Activated naive CD4-positive, alpha-beta T cell treated with anti-CD3 and anti-CD28 coated beads, Interleukin-2, amount 50 U/mL, for 16 hours (primary cell): ENCODE results near the gene GPR78.

ENCODE experiments used
- DNase-seq: peaks from one replicate; pipeline ENCODE4 v3.0.0-alpha.2; 2020

GPR78 gene

DNA sequence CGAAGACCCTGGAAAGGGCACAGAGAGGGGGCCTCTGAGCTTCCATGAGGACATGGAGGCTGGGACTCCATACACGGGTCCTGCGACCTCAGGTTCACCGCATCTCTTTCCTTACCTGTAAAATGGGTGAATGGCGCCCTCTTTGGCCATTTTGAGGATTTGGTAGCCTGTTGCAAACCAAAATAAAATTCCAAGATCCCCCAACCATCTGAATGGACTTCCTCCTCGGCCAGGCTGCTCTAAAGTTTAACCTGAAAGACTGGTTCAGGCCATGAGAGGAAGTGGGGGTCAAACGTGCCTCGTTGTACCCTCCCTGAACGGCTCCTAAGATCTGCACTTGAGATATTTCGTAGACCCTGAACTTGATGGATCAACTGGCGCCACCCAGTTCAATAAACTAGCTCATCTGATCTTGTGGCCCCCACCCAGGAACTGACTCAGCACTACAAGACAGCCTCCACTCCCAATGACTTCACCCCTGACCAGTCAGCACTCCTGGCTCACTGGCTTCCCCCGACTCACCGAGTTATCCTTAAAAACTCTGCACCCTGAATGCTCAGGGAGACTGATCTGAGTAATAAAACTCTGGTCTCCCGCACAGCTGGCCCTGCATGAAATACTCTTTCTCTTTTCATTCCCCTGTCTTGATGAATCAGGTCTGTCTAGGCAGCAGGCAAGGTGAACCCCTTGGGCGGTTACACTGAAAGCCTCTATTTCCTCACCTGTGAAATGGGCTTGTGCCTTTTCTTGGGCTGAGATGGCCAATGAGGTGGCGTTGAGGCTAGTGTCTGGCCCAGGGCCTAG lies 32.9 kb upstream of the GPR78 start:
- DNase-seq, result no peak

DNA sequence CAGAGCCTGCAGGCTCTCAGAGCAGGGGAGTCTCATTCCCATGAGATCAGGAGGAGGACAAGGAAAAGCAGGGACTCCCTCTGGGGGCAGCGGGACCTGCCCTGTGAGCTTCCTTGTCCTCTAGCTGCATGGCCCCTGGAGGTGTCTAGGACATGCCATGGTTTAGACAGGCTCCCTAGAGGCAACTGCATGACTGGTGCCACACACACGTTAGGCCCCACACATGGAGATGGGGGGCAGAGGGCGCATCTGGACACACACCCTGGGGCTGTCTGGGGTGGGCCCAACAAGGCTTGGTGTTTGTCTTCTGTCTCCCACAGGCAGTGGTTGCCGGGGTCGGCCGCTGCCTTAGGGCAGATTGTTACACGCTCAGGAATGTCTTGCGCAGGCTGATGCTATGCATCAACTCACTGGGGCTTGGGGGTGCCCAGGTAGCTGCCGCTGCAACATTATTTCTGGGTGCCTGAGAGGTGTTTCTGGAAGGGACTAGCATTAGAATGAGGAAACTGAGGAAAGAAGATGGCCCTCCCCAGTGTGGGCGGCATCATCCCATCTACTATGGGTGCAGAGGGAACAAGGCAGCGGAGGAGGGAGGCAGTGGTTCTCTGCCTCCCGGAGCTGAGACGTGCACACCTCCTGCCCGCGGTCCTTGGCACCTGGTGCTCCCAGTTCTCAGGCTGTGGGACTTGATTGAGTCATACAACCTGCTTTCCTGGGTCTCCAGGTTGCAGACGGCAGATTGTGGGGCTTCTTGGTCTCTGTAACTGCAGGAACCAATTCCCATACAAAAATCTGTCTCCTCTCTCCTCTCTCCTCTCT lies 32.1 kb upstream of the GPR78 start:
- no peak for DNase-seq

DNA sequence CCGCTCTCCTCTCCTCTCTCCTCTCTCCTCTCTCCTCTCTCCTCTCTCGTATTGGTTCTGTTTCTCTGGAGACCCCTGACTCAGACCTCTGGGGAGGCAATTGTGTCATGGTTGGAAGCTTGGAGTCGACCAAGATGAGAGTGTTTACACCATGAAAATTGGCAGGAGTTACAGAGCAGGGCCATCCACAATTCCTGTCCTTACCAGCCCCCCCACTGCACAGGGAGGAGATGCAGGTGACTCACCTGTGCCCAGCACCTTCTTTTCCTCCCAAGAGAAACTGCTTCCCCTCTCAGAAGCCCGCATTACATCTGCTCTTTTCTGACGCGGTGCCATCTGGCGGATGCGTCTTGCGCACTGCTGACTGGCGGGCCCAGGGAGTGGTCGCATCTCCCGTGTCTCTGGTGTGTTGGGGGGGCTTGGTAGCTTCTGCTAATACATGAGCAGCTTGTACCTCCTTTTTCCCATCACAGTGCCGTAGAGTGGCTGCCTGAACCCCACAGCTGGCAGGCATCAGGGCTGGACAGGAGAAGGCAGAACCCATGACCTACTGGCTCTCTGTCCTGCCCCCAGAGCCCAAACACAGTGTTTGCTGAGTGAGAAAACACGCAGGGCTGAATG lies 31.4 kb upstream of the GPR78 start:
- DNase-seq, result no peak

DNA sequence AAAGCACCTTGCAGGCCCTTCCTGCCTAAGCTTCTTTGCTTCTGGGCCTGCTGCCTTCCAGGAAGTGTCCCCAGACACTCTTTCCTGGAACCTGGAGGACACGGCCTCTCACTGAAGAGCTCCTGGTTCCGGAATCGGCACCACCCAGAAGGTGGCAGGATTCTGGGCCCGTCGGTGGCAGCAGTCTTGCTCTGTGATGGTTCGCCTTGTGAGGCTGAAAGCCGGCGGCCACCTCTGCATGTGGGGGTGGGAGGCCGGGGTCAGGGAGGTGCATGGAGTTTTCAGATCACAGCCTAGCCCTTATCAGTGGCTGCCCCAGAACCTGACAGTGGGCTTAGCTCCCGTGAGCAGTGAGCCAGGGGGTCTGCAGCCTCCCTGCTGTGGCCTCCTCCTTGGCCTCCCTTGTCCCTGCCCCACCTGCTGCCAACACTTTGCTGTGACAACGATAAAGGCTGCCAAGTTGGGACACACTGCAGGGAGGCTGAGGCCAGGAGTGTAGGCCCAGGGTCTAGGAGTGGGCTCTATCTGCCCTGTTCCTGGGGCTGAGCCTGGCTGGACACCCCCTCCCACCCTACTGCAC lies 30.8 kb upstream of the GPR78 start:
- DNase-seq, result no peak

DNA sequence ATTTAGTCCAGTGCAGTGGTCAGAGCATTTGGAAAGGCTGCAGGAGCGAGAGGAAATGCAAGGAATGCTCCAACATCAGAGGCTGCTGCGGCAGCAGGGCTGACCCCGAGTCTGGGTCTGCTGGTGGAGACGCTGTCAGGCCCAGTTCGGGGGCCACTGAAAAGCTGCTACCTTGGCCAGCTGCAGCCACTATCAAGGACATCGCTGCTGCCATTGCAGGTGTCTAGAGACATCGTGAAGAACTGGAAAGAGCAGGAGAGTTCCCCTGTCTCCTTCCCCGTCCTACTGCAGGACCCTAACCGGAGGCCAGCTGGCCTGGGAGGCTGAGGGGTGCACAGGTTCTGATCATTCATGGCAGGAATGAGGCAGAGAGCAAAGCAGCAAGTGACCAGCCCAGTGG lies 29.5 kb upstream of the GPR78 start:
- DNase-seq, result no peak

DNA sequence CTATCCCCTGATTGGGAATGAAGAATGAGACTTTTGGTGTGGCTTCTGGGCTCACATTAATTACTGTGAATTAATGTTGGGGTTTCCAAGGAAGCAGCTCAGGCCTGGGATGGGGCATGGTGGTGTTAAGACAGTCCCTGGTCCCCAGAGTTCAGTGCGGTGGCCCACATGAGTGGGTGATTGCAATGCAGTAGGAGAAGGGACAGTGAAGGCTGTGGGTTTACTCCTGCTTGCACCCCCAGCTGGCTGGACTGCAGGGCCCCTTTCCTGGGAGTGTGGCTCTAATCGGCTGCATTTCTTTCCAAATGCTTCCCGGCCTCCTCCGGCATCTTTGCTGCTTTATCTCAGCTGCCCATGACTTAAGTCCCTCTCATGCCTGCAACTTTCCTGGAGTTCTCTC lies 28.2 kb upstream of the GPR78 start:
- DNase-seq, result no peak

DNA sequence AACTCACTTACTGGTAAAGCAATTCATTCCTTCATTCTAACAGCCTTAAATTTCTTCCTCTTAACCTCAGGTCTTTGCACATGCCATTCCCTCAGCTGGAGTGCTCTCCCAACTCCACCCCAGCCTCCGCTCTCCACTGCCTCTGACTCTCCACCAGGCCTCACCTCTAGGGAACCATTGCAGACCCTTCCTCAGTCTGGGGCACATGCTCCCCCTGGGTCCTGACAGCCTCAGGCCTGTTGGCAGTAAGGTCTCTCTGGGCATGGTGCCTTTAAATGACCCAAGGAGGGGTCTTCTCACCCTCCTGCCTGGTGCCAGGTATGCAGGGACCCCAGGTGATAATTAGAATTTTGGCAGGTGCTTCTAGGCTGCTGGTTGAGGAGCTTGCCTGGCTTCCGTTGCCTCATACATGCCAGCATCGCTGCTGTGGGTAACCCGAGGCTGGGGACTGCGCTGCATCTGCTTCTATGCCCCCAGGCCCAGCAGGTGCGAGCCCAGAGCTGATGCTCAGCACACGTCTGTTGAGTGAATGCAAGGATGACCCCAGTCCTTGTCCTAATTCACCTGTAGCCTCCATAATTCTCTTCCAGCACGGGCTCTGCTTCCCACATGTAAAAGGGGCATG lies 27.5 kb upstream of the GPR78 start:
- DNase-seq, result no peak

DNA sequence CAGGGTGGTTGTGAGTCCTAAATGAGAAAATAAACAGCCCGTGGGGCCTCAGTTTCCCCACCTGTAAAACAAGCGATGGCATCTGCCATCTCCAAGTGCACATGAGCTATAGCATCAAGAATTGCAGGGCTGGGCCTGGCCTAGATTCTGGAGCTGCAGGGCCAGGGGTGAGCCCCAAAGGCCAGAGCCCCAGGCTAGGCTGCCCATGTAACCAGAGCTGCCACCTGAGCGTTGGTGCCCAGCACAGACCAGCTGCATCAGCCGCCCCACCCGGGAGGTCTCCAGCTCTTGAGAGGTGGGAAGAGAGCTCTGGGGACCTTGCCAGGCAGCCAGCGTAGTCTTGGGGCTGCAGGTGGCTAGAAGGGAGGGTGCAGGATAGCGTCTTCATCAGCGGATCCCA lies 27.0 kb upstream of the GPR78 start:
- no peak for DNase-seq

DNA sequence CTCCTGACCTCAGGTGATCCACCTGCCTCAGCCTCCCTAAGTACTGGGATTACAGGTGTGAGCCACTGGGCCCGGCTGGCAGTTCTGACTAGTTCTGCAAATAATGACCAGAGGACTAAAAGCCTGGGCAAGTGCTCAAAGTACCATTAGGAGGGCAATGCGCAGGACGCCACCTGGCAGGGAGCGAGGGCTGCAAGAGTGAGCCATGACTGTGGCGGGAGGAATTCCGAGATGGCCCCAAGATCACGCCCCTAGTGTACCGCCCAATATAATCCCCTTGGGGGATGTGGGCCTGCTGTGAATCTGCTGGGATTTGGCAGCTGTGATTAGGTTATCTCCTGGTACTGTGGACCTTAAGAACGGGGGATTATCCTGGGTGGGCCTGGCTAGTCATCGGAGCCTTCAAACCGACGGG lies 26.2 kb upstream of the GPR78 start:
- no peak for DNase-seq

DNA sequence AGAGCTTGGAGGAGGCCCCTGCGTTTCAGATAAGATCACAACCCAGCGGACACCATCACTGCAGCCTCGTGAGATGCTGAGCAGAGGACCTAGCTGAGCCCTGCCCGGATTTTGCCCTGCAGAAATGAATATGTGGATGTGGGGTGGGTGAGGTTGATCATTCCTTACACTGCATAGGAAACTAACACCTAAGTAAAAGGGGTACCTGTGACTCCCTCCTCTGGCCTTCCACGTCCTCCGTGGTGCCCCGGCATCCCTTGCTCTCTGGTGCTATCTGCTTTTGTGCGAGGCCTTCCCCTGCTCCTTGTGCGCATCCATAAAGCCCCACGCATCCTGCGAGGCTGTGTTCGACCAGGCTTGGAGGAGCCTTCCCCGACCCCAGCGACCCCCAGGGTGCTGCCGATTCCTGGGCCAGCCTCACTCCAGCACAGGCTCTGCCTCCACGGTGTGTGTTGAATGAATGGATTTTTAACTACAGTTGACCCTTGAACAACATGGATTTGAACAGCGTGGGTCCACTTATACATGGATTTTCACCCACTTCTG lies 25.6 kb upstream of the GPR78 start:
- no peak for DNase-seq

DNA sequence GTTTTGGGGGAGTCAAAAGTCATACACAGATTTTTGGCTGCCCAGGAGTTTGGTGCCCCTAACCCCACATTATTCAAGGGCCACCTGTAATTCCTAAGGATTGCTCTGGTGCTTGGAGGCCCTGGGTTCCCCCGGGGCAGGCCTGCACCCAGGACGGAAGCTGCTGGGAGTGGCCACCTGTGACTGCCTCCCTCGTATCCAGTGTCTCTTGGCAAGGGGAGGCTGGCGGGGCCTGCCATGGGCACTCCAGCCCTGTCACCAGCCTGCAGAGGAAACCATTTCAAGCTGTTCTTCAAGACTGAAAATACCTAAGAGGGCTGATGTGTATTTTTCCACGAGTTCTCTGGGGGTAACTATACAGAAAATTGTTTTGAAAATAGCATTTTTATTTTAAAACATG lies 24.5 kb upstream of the GPR78 start:
- no peak for DNase-seq

DNA sequence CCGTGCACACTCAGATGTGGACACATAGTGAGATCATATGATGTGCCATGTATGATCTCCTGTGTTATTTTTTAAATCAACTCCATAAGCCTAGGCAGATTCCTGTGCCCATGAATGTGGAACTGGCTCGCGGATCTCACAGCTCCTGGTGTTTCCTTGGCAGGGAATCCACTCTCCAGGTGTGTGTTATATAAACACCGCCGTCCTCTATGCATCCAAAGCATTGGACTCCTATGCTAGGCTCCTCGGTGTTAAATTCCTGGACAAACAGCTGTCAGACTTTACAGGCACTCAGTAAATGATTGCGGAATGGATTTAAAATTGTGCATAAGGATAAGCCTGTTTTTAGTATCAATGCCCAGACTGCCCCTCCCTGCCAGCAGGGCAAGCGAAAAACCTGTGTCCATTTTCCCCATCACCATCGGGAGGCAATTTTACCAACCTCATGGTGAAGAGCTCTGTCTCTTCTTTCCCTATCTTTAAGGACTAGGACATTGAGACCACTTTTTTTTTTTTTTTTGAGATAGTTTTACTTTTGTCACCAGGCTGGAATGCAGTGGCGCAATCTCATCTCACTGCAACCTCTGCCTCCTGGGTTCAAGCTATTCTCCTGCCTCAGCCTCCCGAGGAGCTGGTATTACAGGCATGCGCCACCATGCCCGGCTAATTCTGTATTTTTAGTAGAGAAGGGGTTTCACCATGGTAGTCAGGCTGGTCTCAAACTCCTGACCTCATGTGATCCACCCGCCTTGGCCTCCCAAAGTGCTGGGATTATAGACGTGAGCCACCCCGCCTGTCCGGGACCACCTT lies 23.6 kb upstream of the GPR78 start:
- DNase-seq, result no peak

DNA sequence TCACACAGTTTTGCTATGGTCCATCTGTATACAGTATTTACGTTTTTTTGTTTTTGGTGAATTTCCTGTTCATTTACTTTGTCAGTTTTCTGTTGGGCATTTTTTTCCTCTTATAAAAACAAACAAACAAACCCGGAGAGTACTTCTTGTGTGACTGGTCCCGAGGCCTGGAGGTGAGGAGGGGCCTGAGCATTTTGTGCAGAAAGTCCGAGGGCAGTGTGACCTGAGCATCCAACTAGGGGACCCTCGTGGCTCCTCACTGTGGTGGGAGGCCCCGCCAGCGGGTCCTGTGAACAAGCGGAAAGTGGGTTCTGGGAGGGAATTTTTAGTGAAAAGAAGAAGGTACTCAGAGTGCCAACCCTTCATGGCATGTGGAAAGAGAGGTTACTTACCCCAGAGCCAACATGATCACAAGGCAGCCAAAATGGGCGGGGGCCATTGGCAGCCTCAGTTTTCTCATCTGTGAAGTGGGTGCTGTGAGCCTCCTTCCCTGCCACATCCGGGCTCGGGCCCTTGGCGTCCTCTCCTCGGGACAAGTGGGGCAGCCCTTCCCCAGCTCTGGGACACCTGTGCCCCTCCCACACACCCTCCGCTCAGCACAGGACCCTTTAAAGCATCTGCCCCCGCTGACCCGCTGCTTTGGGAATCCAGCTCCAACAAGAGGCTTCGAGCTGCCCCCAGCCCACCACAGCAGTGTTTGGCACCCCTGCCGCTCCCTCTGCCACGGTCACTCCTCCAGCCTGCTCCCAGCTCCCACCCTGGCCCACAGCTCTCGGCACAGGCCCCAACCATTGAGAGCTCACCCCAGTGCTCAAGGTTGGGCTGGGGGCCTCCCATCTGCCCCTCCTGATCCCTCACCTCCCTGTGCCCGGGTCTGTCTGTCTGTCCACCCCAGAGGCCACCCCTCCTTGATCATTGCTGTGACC lies 22.8 kb upstream of the GPR78 start:
- no peak for DNase-seq

DNA sequence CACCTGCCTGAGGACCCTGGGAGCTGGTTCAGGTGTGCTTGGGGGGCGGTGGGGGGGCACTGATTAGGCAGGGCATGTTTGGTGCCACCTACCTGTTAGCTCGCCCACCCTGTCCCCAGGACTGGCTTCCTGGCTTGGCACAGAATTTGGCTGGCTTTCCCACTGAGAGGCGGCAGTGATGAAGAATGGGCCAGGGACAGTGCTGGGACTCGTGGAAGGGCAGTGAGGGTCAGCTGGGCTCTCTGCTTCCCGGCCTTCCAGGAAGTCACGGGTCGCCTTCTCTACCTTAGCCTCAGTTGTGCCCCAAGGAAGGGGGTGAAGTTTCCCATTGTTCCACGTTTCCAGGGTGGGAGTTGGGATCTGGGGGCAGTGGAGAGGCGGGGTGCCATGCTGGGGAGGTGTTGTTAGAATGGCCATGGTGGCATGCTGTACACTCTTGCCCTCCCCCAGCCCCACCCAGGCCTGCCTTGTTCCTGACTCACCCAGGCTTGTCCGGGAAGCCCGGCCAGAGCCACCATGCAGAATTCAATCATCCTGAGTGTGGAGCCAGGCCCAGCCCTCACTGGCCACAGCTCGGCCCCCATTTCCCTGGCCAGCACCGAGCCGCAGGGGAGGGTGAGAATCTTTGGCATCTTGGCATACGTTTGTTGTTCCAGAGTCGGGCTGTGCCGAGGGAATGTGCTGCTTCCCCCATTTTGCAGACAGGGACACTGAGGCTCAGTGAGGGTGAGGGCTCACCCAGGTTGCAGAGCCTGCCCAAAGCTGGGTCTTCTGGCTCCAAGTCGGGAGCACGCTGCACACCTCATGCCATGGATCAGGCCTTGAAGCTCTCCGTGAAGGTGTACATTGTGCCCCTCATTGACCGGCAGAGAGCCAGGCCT lies 21.9 kb upstream of the GPR78 start:
- no peak for DNase-seq

DNA sequence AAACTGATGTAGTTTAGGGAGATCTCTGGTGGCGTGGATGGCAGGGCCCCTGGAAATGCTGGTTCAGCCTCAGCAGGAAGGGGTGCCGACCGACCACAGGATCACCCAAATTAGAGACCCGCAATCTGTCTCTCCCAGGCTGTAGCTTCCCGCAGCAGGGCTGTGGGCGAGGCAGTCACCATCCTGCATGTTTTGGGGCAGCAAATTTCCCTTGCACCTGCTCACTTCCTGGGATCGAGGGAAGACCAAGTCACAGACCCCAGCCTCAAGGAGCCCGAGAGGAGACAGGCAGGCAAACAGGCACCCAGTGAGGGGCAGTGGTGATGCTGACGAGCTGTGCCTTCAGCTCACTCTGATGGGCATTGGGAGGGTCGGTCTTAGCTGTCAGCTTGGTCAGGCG lies 21.2 kb upstream of the GPR78 start:
- no peak for DNase-seq

DNA sequence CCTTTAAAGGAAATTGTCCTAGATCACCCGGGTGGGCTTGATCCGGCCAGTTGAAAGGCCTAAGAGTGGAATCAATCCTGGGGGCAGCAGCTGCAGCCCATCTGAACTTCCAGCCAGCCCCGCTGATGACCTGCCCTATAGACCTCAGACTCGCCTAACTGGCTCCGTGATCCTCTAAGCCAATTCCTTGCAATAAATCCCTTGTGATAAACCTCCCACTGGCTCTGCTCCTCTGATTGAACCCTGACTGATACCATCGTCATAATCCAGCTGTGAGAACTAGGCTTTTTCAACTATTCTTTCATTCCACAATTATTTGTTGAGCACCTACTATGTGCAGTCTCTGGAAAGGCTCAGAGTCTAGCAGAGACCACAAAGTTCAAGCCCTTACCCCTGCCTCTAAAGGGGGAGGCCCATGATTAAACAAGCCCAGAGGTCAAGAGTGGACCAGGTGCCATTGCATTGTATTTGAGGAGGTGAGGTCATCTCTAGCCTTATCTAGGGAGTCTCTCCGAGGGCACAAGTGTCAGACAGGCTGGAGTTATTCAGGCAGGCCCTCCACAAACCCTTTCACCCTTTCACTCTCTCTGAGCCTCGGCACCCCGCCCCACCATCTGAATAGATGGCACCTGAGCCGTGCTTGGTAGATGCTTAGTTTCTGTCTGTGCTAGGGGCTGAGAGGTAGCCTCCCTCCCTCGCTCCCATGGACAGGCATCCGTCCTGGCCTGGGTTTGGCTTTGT lies 20.5 kb upstream of the GPR78 start:
- DNase-seq, result no peak

DNA sequence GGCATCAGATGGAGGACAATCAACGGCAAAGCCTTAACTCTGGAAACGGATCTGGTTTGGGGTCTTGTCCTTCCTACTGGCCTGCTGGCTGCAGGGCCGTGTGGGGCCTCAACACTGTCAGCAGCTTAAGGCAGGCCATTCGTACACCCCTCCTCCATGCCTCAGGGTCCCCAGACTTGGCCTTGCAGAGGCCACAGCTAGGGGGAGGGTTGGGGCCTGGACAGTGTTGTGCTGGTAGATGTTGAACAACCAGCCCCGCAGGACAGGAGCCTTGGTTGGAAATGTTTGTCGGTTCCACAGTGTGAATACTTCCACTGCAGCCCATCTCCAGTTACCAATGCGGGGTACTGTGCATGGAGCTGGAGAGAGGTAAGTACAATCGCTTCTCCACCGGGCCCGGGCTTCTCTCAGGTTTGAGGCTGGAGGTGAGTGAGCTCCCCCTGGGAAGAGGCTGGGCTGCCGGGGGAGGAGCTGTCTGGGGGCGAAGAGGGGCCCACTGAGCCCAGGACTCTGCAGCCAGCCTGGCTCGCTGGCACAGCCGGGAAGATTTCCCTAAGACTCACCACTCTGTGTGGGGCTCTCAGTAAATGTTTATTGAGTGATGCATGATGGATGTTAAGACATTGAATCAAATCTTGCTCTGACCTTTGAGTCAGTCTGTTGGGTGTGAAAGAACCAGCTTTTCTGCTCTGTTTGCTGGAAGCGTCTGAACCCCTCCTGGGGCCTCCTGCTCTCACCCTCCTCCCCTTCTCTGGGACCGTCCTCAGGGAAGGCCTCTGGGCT lies 19.7 kb upstream of the GPR78 start:
- DNase-seq, result no peak

DNA sequence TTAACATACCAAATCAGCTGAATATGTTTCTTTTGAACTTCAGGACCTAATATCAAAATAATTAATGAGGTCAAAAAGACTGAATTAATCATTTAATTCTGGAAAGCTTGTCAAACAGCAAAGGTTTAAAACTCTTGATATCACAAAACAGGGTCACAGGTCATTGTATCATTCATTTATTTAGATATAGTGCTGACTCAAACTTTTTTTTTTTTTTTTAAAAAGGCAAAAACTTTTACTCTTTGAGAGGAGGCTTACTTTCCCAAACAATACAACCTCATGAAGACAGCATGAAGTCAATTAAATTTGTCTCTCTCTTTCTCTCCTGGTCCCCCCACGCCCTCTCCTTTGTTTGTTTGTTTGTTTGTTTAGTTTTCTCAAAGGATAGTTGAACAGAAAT lies 15.6 kb upstream of the GPR78 start:
- DNase-seq, result no peak
